22Rv1 (cell line): ENCODE data around the gene CUEDC1.

Experiments used
- H3K27ac ChIP-seq: fragments of 450-650 bp; 2 replicates; pipeline ENCODE4 v1.5.1; 2017
- ZFX ChIP-seq: fragments of 450-650 bp; IDR thresholded peaks from 2 replicates; pipeline ENCODE4 v1.6.1; 2017; ENCODE audit warnings: antibody characterized with exemption, borderline replicate concordance
- TF ChIP-seq, protein P1 (sequence below): fragments of 450-650 bp; IDR thresholded peaks from 2 replicates; pipeline ENCODE4 v1.5.1; 2017; ENCODE audit warnings: mild to moderate bottlenecking

Gene CUEDC1

DNA sequence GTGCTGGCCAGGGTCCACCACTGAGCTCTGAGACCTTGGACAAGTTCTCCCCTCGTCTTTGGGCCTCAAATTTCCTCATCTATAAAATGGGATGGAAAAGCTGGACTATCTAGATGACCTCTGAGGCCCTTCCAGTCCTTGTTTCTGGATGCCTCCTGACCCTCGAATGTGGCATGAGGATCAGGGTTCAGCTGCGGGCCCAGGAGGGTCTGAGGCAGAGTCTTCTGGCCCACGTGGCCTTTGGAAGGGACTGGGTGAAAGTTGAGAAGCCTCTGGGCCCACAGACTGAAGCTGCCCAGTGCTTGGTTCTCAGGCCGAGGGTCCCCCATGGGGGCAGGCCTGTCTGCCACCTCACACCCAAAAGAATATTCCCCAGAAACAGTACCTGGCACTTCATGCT, 88.5 kb downstream of the CUEDC1 start:
- TF ChIP-seq ZFX = no peak
- TF ChIP-seq, protein P1, sequence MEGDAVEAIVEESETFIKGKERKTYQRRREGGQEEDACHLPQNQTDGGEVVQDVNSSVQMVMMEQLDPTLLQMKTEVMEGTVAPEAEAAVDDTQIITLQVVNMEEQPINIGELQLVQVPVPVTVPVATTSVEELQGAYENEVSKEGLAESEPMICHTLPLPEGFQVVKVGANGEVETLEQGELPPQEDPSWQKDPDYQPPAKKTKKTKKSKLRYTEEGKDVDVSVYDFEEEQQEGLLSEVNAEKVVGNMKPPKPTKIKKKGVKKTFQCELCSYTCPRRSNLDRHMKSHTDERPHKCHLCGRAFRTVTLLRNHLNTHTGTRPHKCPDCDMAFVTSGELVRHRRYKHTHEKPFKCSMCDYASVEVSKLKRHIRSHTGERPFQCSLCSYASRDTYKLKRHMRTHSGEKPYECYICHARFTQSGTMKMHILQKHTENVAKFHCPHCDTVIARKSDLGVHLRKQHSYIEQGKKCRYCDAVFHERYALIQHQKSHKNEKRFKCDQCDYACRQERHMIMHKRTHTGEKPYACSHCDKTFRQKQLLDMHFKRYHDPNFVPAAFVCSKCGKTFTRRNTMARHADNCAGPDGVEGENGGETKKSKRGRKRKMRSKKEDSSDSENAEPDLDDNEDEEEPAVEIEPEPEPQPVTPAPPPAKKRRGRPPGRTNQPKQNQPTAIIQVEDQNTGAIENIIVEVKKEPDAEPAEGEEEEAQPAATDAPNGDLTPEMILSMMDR = no peak
- no peak overlapping the region for H3K27ac ChIP-seq

DNA sequence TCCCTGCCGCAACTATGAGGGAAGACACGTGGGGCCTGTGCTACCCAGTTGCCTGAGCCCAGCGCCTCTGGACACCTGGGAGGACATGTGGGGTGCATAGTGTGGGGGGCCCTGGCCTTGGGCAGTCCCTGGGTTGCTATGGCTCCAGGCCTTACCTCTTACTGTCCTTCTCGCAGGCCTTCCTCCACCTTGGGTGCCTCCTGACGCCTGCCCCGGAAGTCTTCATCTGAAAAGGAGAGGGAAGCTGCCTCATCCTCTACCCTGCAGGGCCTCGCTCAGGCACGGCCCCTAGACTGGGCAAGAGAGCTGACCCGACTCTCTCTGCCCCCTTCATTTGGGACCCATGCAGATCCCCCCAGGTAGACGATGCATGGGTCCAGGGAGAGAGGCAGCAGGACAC, 88.9 kb downstream of the CUEDC1 start:
- TF ChIP-seq, protein P1 = no peak
- no peak for TF ChIP-seq ZFX
- no peak overlapping the region for H3K27ac ChIP-seq

DNA sequence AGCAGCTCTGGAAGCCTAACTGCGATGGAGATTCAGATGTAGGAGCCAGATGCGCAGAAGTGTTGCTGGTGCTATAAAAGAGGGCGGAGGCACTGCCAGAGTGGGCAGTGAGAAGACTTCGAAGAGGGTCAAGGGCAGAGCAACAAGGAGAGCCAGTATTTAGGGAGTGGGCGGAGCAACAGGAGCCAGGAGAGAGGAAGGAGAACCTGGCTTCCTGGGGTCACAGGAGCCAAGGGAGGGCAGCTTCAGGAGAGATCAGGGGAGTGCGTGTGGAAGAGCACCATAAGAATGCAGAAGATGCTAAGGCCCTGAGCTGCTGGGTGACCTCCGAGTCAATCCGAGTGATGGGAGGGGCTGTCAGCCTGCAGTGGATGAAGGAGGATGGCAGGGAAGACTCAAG, 90.9 kb downstream of the CUEDC1 start:
- H3K27ac ChIP-seq = no peak overlapping the region

DNA sequence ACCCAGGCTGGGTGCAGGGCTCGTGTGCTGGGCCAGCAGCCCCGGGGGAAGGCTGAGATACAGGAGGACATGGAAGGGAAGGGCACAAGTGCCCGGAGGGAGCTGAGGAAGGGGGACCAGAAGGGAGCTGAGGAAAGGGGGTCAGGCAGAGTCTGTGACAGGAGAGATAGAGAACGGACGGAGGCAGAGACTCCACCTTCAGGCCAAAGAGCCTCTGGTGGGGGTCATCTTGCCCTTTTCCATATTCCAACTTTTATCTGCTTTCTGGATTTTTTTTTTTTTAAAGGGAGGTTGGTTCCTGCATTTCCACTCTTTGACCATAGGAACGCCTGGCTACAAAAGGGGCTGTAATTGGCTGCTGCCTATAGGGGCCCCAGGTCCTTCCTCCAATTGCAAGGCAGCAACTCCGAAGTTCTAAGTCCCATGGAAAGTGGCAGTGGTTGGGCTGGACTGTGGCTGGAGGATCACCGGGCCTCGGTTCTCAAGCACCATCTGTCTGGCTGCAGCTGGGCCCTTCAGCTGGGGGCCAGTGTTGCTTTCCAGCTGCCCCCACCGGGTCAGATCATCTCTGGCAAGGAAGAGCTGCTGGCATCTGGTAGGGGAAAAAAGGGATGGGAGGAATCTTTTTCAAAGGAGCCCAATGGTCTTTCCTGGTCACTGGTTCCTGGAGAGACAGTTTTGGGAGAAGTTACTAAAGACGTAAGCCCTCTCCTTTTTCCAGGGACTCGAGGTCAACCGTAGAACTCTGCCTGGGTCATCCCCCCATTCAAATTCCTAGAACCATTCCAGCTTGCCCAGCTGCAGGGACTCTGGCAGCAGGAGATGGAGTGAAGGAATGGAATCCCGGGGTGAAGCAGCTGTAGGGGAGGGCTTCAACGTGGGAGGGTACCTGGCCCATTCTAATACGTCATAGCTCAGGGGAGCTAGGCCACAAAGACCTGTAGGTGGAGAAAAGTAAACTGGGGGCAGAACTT, 92.2 kb downstream of the CUEDC1 start:
- TF ChIP-seq, protein P1 = no peak
- TF ChIP-seq ZFX = no peak
- H3K27ac ChIP-seq = no peak overlapping the region

More for the DNA sequence above, 90.9 kb downstream of the CUEDC1 start:
- TF ChIP-seq, protein P1 = no peak
- no peak for TF ChIP-seq ZFX

DNA sequence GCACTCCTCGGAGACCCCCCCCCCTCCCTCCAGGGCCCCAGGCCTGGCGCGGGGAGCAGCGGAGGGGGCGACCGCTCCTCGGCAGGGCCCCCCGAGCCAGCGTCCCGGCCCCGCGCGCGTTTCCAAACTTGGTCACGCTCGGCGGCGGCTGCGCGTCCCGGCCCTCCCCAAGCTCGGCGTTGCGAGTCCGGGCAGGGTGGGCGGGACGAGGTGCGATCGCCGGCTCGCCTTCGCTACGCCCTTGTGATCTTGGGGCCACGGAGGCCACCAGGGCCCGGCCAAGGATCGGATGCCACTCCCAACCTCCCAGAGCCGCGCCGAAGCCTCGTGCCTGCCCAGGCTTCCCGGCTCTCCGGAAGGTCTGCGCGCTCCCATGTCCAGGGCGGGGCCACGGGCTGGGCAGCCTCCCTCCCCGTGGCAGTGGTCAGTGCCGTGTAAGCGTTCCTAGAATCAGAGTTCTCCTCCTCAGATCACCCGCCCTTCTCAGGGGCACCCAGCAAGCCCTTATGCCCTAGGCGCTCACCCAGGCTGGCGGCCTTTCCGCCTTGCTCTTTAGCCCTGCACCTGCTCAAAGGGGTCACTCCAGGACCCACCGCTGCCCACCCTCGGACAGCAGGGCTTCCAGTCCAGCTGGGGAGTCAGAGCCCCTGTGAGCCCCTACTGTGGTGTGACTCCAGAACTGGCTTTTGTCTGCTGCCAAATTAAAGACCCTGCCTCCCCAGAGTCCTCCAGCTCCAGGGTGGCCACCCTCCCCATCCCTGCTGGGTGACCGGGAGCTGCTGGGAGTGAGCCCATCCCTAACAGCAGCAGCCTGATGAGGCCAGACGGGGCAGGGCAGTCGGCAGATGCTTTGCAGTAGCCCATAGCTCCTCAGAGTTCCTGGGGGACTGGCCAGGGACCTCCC, 93.2 kb downstream of the CUEDC1 start:
- TF ChIP-seq ZFX = no peak
- TF ChIP-seq, protein P1 = no peak
- no peak overlapping the region for H3K27ac ChIP-seq

DNA sequence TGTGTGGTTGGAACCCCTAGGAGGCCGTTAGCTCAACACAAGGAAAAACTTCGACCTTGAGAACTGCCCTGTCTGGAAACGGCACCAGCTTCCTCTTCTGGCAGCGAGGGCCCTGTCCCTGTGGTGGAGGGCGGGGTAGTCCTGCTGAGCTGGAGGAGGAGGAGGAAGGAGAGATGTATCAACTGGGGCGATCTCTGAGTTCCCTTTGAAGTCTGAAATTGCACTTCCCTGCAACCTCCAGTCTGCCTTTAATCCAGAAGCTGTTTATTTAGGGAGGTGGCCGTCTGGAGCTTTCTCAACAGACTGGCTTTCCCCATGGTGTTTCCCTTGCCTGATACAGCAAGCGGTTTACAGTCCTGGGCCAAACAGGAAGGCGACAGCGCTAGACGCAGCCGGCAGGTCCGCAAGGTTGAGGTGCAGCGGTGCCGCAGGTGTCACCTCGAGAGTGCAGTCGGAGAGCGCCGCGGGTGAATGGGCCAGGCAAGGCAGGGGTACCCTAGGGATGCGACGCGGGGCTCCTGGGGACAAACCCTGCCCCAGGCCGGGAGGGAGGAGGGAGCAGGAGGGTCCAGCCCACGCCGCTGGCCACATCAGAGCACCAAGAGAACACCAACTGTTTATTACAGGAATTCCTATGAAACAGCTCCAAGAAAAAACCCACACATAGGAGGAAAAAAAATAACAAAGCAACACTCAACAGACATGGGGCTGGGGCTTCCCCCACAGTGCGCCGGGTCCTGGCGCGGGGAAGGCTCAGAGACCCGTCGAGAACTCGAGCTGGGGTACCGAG, 94.0 kb downstream of the CUEDC1 start:
- H3K27ac ChIP-seq = no peak overlapping the region

More for the DNA sequence above, 94.0 kb downstream of the CUEDC1 start:
- TF ChIP-seq, protein P1 = no peak
- no peak for TF ChIP-seq ZFX
